Smooth muscle cell (in vitro differentiated cells): Measurements from ENCODE around the gene ZFHX3. TPM values are rescaled to one million over a fixed set of nuclear protein-coding genes. Genes with fewer than 3 reads are reported as not detected.
A peak's percentile ranks its signal among the peaks of the same experiment; 100 is the strongest.

Experiments used
- DNase-seq: peaks from one replicate; lab custom pipeline; 2025; ENCODE audit not compliant: unreplicated experiment; lab: John Stamatoyannopoulos, UW
- H2AFZ ChIP-seq: fragments of 200-600 bp; sonication (generic); 2 replicates; pipeline ENCODE4 v1.6.0; 2016; ENCODE audit warnings: antibody characterized with exemption, low read depth, mild to moderate bottlenecking
- H3F3A ChIP-seq: fragments of 200-600 bp; sonication (generic); 2 replicates; pipeline ENCODE4 v1.6.0; 2017; ENCODE audit warnings: antibody characterized with exemption, low read depth
- H3K27ac ChIP-seq: fragments of 200-600 bp; sonication (generic); 2 replicates; pipeline ENCODE4 v1.5.1; 2016; ENCODE audit warnings: low read depth, mild to moderate bottlenecking
- H3K27me3 ChIP-seq: fragments of 200-600 bp; sonication (generic); 2 replicates; pipeline ENCODE4 v1.6.1; 2016; ENCODE audit warnings: low read depth, mild to moderate bottlenecking
- H3K36me3 ChIP-seq: fragments of 200-600 bp; sonication (generic); 2 replicates; pipeline ENCODE4 v1.5.1; 2016; ENCODE audit warnings: low read depth
- H3K4me1 ChIP-seq: fragments of 200-600 bp; sonication (generic); 2 replicates; pipeline ENCODE4 v1.5.1; 2016; ENCODE audit warnings: low read depth
- H3K4me2 ChIP-seq: fragments of 200-600 bp; sonication (generic); 2 replicates; pipeline ENCODE4 v1.6.0; 2016; ENCODE audit warnings: mild to moderate bottlenecking
- H3K4me3 ChIP-seq: fragments of 200-600 bp; sonication (generic); 2 replicates; pipeline ENCODE4 v1.5.1; 2016; ENCODE audit warnings: mild to moderate bottlenecking
- H3K79me2 ChIP-seq: fragments of 200-600 bp; sonication (generic); 2 replicates; pipeline ENCODE4 v1.6.0; 2016; ENCODE audit warnings: low read depth, mild to moderate bottlenecking
- H3K9ac ChIP-seq: fragments of 200-600 bp; sonication (generic); 2 replicates; pipeline ENCODE4 v1.6.0; 2016; ENCODE audit warnings: low read depth
- H3K9me3 ChIP-seq: fragments of 200-600 bp; sonication (generic); replicated peaks from 2 replicates; pipeline ENCODE4 v1.5.1; 2016; ENCODE audit warnings: low read depth
- H4K20me1 ChIP-seq: fragments of 200-600 bp; sonication (generic); 2 replicates; pipeline ENCODE4 v1.6.0; 2016; ENCODE audit warnings: low read depth
- CTCF ChIP-seq: fragments of 200-600 bp; sonication (generic); IDR thresholded peaks from 2 replicates; pipeline ENCODE4 v1.5.1; 2017; ENCODE audit warnings: borderline replicate concordance, mild to moderate bottlenecking, antibody characterized with exemption; ENCODE audit not compliant: insufficient read depth, poor library complexity, severe bottlenecking
- WGBS: methylation state at CpG from one replicate; pipeline ENCODE4 v1.1.7; 2016; ENCODE audit warnings: low lambda C conversion rate; 5-methylcytosine and 5-hydroxymethylcytosine counted together
- polyA plus RNA-seq: library from polyadenylated mRNA; unstranded; fragments of >200 nt; fragmentation: Nextera tagmentation; extraction: Ambion mirVana; gene quantifications from 2 replicates; pipeline ENCODE4 v1.2.1, GENCODE V29; 2016
- total RNA-seq: library from RNA; depleted of rRNA; stranded (reverse); fragments of >200 nt; gene quantifications from 2 replicates; pipeline ENCODE4 v1.2.3, GENCODE V29; 2014

Gene ZFHX3
- total and polyA plus RNA-seq, 2 experiments from 2014 or later: 3.1 to 9.8 TPM

GRCh38 chr16:72930396-72930795, 117.5 kb downstream of the ZFHX3 start:
- Histone ChIP-seq H3K4me3 (no peak overlapping the region), H3K9ac (peak overlapping the region; percentile 11), H3K4me2 (peak overlapping the region; percentile 67), H3K4me1 (peaks cover 15% of the 10 kb centered on the region), H4K20me1 (peaks cover 90% of the 10 kb centered on the region), H3K79me2 (peaks cover 39% of the 10 kb centered on the region), H3F3A (peaks cover 6% of the 10 kb centered on the region), H3K27me3 (no peaks in the 10 kb centered on the region), H2AFZ (no peak overlapping the region), H3K9me3 (no peaks in the 10 kb centered on the region), H3K36me3 (no peaks in the 10 kb centered on the region), H3K27ac (no peak overlapping the region)
- WGBS: 80% methylated on average over 7 of the region's 7 CpGs
- TF ChIP-seq CTCF: no peak
- no peak for DNase-seq

GRCh38 chr16:72928090-72928981, 119.6 kb downstream of the ZFHX3 start:
- H3K4me2 ChIP-seq: no peak overlapping the region
- H3K9me3 ChIP-seq: no peaks in the 10 kb centered on the region
- no peak overlapping the region for H2AFZ ChIP-seq
- H3K9ac ChIP-seq: no peak overlapping the region
- H4K20me1 ChIP-seq: peaks cover 94% of the 10 kb centered on the region
- H3K36me3 ChIP-seq: no peaks in the 10 kb centered on the region
- no peak overlapping the region for H3K4me3 ChIP-seq
- peaks cover 39% of the 10 kb centered on the region for H3K79me2 ChIP-seq
- no peak for DNase-seq
- 55% methylated on average over 10 of the region's 11 CpGs for WGBS
- H3K27me3 ChIP-seq: no peaks in the 10 kb centered on the region
- no peak for TF ChIP-seq CTCF
- peaks cover 15% of the 10 kb centered on the region for H3K4me1 ChIP-seq
- H3F3A ChIP-seq: peaks cover 6% of the 10 kb centered on the region
- H3K27ac ChIP-seq: no peak overlapping the region

- no peaks in the 10 kb centered on the region for H3K9me3 ChIP-seq
- H3K79me2 ChIP-seq: peaks cover 31% of the 10 kb centered on the region
- H4K20me1 ChIP-seq: peaks cover 95% of the 10 kb centered on the region
- peaks cover 6% of the 10 kb centered on the region for H3F3A ChIP-seq
- H3K4me2 ChIP-seq: peak overlapping the region; percentile 23
- no peak for TF ChIP-seq CTCF
- DNase-seq: no peak
- no peak overlapping the region for H3K27ac ChIP-seq
- no peaks in the 10 kb centered on the region for H3K27me3 ChIP-seq
- no peak overlapping the region for H3K4me3 ChIP-seq
- no peak overlapping the region for H3K9ac ChIP-seq
- peaks cover 15% of the 10 kb centered on the region for H3K4me1 ChIP-seq
- no peaks in the 10 kb centered on the region for H3K36me3 ChIP-seq
- no peak overlapping the region for H2AFZ ChIP-seq
- 67% methylated on average over 25 of the region's 26 CpGs for WGBS
Observed at GRCh38 chr16:72927199-72928089, 120.5 kb downstream of the ZFHX3 start.
